ENCODE results near the gene MOB4. TPM values are rescaled to one million over a fixed set of nuclear protein-coding genes. Genes with fewer than 3 reads are reported as not detected.

MOB4 gene
- total RNA-seq, 4 donors from 2014 or later, result 14.7 to 21.9 (median 18.4) TPM

DNA sequence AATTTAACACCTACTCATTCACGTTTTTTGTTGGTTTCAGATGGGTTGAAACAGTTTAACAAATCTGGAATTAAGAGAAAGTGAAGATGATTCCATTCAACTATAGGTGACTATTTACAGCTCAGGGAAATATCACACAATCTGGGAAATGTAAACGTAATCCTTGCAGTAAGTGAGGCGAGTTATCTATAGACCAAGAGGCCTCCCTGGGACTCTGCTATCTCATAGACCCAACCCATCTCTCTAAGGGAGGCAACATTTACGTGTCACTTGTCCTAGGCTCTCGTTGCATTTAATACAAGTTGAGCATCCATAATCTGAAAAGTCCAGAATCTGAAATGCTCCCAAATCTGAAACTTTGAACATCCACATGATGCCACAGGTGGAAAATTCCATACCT lies 2.0 kb upstream of the MOB4 start:
- H3K4me3 ChIP-seq, result no peak overlapping the region
- WGBS, 2 donors, result 91 to 93% methylated on average over 5 of the region's 5 CpGs
- H3K27ac ChIP-seq, result no peak overlapping the region
- H3K27me3 ChIP-seq, result no peaks in the 10 kb centered on the region
- H3K4me1 ChIP-seq, result peaks cover 0 to 33% (median 8%) of the 10 kb centered on the region in 4 donors
- TF ChIP-seq CTCF (IDR thresholded peaks at IDR 0.05) (no peak), POLR2A (IDR thresholded peaks at IDR 0.05) (no peak), EP300 (IDR thresholded peaks at IDR 0.05) (no peak)
- DNase-seq (ENCODE audit: low spot score in 2 of 2), result no peak
- peaks cover 0 to 9% (median 0%) of the 10 kb centered on the region in 3 donors for H3K36me3 ChIP-seq
- no peaks in the 10 kb centered on the region for H3K9me3 ChIP-seq

- 52 to 59% methylated on average over 3 of the region's 3 CpGs for WGBS, 2 donors
- Histone ChIP-seq H3K4me3 (peak overlapping the region in 3 of 4 donors; percentile 43 to 91 (median 87)), H3K9me3 (no peaks in the 10 kb centered on the region), H3K27ac (peak overlapping the region; percentile 88 to 97 (median 93)), H3K27me3 (no peaks in the 10 kb centered on the region), H3K4me1 (peaks cover 0 to 40% (median 8%) of the 10 kb centered on the region in 4 donors), H3K36me3 (peaks cover 0 to 9% (median 0%) of the 10 kb centered on the region in 3 donors)
- no peak for DNase-seq (ENCODE audit: low spot score in 2 of 2)
- TF ChIP-seq CTCF (IDR thresholded peaks at IDR 0.05) (no peak), EP300 (IDR thresholded peaks at IDR 0.05) (no peak), POLR2A (IDR thresholded peaks at IDR 0.05) (no peak)
These were observed 1.1 kb upstream of the MOB4 start for GRCh38 chr2:197514754-197515153.

- 0 to 1% methylated on average over 16 of the region's 16 CpGs for WGBS, 2 donors
- TF ChIP-seq EP300 (IDR thresholded peaks at IDR 0.05) (peak in 1 of 2 donors; percentile 9), POLR2A (IDR thresholded peaks at IDR 0.05) (no peak)
- no peak for DNase-seq (ENCODE audit: low spot score in 2 of 2)
- H3K9me3 ChIP-seq, result no peaks in the 10 kb centered on the region
- H3K36me3 ChIP-seq, result peaks cover 0 to 9% (median 0%) of the 10 kb centered on the region in 3 donors
- H3K27ac ChIP-seq, result peak overlapping the region; percentile 88 to 97 (median 93)
- no peaks in the 10 kb centered on the region for H3K27me3 ChIP-seq
- peaks cover 0 to 40% (median 8%) of the 10 kb centered on the region in 4 donors for H3K4me1 ChIP-seq
- H3K4me3 ChIP-seq, result peak overlapping the region; percentile 43 to 91 (median 82)
These were observed 539 bp upstream of the MOB4 start for GRCh38 chr2:197515315-197515738.

- Histone ChIP-seq H3K4me3 (peak overlapping the region; percentile 72 to 91 (median 82)), H3K36me3 (peaks cover 0 to 14% (median 0%) of the 10 kb centered on the region in 3 donors), H3K27ac (peak overlapping the region; percentile 88 to 97 (median 93)), H3K27me3 (no peaks in the 10 kb centered on the region), H3K9me3 (no peaks in the 10 kb centered on the region), H3K4me1 (peaks cover 0 to 40% (median 8%) of the 10 kb centered on the region in 4 donors)
- no peak for TF ChIP-seq POLR2A (IDR thresholded peaks at IDR 0.05)
- TF ChIP-seq EP300 (IDR thresholded peaks at IDR 0.05), result no peak
- TF ChIP-seq CTCF (IDR thresholded peaks at IDR 0.05), result no peak
- WGBS, 2 donors, result 0% methylated on average over 16 to 17 of the region's 17 CpGs
- DNase-seq (ENCODE audit: low spot score in 2 of 2), result no peak
These were observed 511 bp downstream of the MOB4 start for GRCh38 chr2:197516393-197516761.

- Histone ChIP-seq H3K27ac (peak overlapping the region in 3 of 4 donors; percentile 88 to 97 (median 91)), H3K4me1 (peaks cover 0 to 40% (median 8%) of the 10 kb centered on the region in 4 donors), H3K9me3 (no peaks in the 10 kb centered on the region), H3K27me3 (no peaks in the 10 kb centered on the region), H3K4me3 (peak overlapping the region in 2 of 4 donors; percentile 87 to 91), H3K36me3 (peaks cover 0 to 19% (median 0%) of the 10 kb centered on the region in 3 donors)
- no peak for DNase-seq (ENCODE audit: low spot score in 2 of 2)
- TF ChIP-seq EP300 (IDR thresholded peaks at IDR 0.05) (no peak), POLR2A (IDR thresholded peaks at IDR 0.05) (no peak)
- 27 to 28% methylated on average over 2 of the region's 2 CpGs for WGBS, 2 donors
These were observed 1.3 kb downstream of the MOB4 start for GRCh38 chr2:197517150-197517549.

DNA sequence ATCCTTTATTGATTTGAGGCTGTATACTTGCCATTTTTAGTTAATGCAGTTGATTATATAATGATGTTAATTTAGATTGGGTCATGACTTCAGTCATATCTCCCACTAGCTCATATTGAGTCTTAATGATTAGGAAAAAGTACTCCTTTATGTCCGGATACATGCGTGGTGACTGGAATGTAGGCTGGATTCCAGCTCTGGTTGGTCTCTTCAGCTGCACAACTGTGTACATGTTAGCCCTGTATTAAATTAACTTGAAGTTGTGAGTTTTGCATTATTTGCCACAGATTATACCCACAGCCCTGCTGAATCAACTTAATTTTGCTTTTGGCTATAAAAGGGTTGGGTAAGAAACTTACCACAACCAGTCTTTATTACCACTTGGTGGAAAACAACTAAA lies 22.5 kb downstream of the MOB4 start:
- DNase-seq (ENCODE audit: low spot score in 2 of 2), result no peak
- WGBS, 2 donors, result 30 to 36% methylated on average over 2 of the region's 2 CpGs
- peak overlapping the region in 2 of 4 donors; percentile 37 to 41 for H3K27ac ChIP-seq
- peaks cover 0 to 52% (median 13%) of the 10 kb centered on the region in 3 donors for H3K36me3 ChIP-seq
- H3K4me1 ChIP-seq, result peaks cover 0 to 43% (median 0%) of the 10 kb centered on the region in 4 donors
- TF ChIP-seq EP300 (IDR thresholded peaks at IDR 0.05) (no peak), CTCF (IDR thresholded peaks at IDR 0.05) (no peak), POLR2A (IDR thresholded peaks at IDR 0.05) (no peak)
- H3K9me3 ChIP-seq, result no peaks in the 10 kb centered on the region
- no peaks in the 10 kb centered on the region for H3K27me3 ChIP-seq
- H3K4me3 ChIP-seq, result no peak overlapping the region

All from tibial nerve (tissue), 4 donors.